ENCODE measurements around the gene HS1BP3.

The HS1BP3 gene

GRCh38 chr2:20576598-20577115 lies 74.2 kb downstream of the HS1BP3 start:
- peak overlapping the region; percentile 41 for H3K4me3 ChIP-seq (ENCODE audit: low read depth, low read length)
- TF ChIP-seq CTCF (IDR thresholded peaks at IDR 0.05; ENCODE audit: insufficient read depth, low read depth, low read length, missing control alignments): no peak
- peak; percentile 93 for DNase-seq (ENCODE audit: low read depth)

- TF ChIP-seq CTCF (IDR thresholded peaks at IDR 0.05; ENCODE audit: insufficient read depth, low read depth, low read length, missing control alignments): no peak
- H3K4me3 ChIP-seq (ENCODE audit: low read depth, low read length): no peak overlapping the region
- DNase-seq (ENCODE audit: low read depth): no peak
Measured at GRCh38 chr2:20575935-20576597, 74.8 kb downstream of the HS1BP3 start.

- H3K4me3 ChIP-seq (ENCODE audit: low read depth, low read length): no peak overlapping the region
- no peak for DNase-seq (ENCODE audit: low read depth)
- TF ChIP-seq CTCF (IDR thresholded peaks at IDR 0.05; ENCODE audit: insufficient read depth, low read depth, low read length, missing control alignments): no peak
Measured at GRCh38 chr2:20575414-20575813, 75.5 kb downstream of the HS1BP3 start.

GRCh38 chr2:20574930-20575329 lies 76.0 kb downstream of the HS1BP3 start:
- DNase-seq (ENCODE audit: low read depth): no peak
- no peak overlapping the region for H3K4me3 ChIP-seq (ENCODE audit: low read depth, low read length)
- TF ChIP-seq CTCF (IDR thresholded peaks at IDR 0.05; ENCODE audit: insufficient read depth, low read depth, low read length, missing control alignments): no peak

- H3K4me3 ChIP-seq (ENCODE audit: low read depth, low read length): no peak overlapping the region
- no peak for TF ChIP-seq CTCF (IDR thresholded peaks at IDR 0.05; ENCODE audit: insufficient read depth, low read depth, low read length, missing control alignments)
- DNase-seq (ENCODE audit: low read depth): no peak
Measured at GRCh38 chr2:20574423-20574911, 76.4 kb downstream of the HS1BP3 start.

- TF ChIP-seq CTCF (IDR thresholded peaks at IDR 0.05; ENCODE audit: insufficient read depth, low read depth, low read length, missing control alignments): no peak
- DNase-seq (ENCODE audit: low read depth): no peak
- no peak overlapping the region for H3K4me3 ChIP-seq (ENCODE audit: low read depth, low read length)
Measured at GRCh38 chr2:20573620-20574422, 77.1 kb downstream of the HS1BP3 start.

Measured in GM12865 (cell line).